ENCODE measurements around the gene HDAC7. TPM values are rescaled to one million over a fixed set of nuclear protein-coding genes. Genes with fewer than 3 reads are reported as not detected.

HDAC7 gene
- total and polyA plus RNA-seq, 3 experiments from 2014 or later: 23.1 to 207 (median 206) TPM

DNA sequence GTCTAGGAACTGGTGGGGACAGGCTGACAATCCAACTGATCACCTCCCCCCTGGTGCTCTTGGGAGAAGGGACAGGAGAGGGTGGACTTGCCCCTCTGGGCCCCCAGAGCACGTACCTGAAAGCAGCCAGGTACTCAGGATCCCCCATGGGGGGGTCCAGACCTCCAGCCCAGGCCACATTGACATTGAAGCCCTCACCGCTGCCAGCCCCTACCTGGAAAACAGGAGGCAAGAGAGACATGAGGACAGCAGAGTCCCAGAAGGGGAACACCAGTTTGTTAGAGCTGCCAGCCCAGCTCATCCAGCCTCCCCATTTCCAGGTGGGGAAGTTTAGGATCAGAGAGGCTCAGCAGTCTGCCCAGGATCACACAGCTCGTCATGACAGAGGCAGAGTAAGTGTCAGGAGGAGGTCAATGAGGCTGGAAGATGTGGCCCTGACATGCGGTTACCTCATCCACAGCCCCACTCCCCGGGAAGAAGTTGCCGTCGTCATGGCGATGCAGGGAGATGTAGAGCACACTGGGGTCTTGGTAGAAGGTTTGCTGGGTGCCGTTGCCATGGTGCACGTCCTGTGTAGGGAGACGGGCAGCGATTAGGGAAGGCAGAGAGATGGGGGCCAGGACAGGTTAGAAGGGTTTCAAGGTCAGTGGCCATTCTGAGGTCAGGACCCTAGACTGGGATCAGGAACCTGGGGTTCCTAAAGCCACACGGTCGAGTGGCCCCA is 31.9 kb downstream of the HDAC7 start:
- POLR2A ChIA-PET: no interaction called here

DNA sequence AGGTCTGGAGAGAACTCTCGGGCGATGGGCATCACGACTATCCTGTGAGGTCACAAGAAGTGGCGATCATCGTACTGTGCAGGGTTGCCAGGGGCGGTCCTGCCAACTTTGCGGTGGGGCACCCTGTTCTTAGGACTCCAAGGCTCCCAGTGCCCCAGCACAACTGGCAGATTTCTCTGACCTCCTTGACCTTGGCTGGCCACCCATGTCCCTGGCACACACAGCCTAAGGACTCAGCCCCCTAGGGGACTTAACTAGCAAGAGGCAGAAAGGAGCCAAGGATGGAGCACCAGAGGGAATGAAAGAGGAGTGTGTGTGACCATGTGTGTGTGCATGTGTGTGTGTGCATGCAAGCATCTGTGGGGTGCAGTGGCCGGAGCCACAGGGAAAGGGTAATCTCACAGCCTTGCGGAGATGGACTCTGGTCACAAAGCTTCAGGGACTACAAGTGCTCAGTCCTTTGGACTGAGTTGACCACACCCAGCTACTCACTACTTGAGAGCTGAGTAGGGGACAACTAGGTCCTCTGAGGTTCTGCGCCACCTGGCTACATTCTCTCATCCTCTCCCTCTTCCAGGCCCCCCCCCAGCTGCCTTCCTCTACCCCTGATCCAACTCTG is 32.9 kb downstream of the HDAC7 start:
- POLR2A ChIA-PET: interaction anchor here (0.5 kb wide), 1 partner anchor 1436 kb away, joined by 6 read pairs; no protein-coding TSS in a partner anchor
- H3K4me3 Mint-ChIP-seq: no peak overlapping the region
- H3K9me3 Mint-ChIP-seq: no peaks in the 10 kb centered on the region
- no peak overlapping the region for H3K4me3 ChIP-seq (ENCODE audit: low read length)
- peaks cover 0 to 89% (median 14%) of the 10 kb centered on the region in 3 donors for H3K36me3 Mint-ChIP-seq
- peaks cover 53% of the 10 kb centered on the region for H3K36me3 ChIP-seq (ENCODE audit: insufficient read depth, low read length)
- DNase-seq: no peak
- H3K9me3 ChIP-seq (ENCODE audit: low read length): no peaks in the 10 kb centered on the region
- H3K27me3 ChIP-seq (ENCODE audit: insufficient read depth, low read length, poor library complexity, severe bottlenecking): no peaks in the 10 kb centered on the region
- no peak overlapping the region for H3K27ac ChIP-seq (ENCODE audit: low read depth, low read length)
- H3K4me1 ChIP-seq (ENCODE audit: insufficient read depth, low read length): no peaks in the 10 kb centered on the region
- CTCF ChIA-PET: interaction anchor here (0.8 to 13.6 kb wide), 4 partner anchors 20 to 50 kb away, joined by 3 to 170 read pairs (median 4); no protein-coding TSS in a partner anchor
- H3K27ac Mint-ChIP-seq: peak overlapping the region in 4 of 8 donors; percentile 12 to 80 (median 17)
- peaks cover 0 to 1% (median 0%) of the 10 kb centered on the region in 3 donors for H3K4me1 Mint-ChIP-seq
- H3K27me3 Mint-ChIP-seq: no peaks in the 10 kb centered on the region

More for the DNA sequence above, 31.9 kb downstream of the HDAC7 start:
- Mint-ChIP-seq H3K27ac (peak overlapping the region in 5 of 8 donors; percentile 7 to 70 (median 37)), H3K4me1 (peaks cover 0 to 1% (median 0%) of the 10 kb centered on the region in 3 donors), H3K27me3 (no peaks in the 10 kb centered on the region), H3K36me3 (peaks cover 0 to 95% (median 14%) of the 10 kb centered on the region in 3 donors), H3K9me3 (no peaks in the 10 kb centered on the region), H3K4me3 (no peak overlapping the region)
- no peak for DNase-seq
- Histone ChIP-seq H3K27me3 (ENCODE audit: insufficient read depth, low read length, poor library complexity, severe bottlenecking) (no peaks in the 10 kb centered on the region), H3K9me3 (ENCODE audit: low read length) (no peaks in the 10 kb centered on the region), H3K36me3 (ENCODE audit: insufficient read depth, low read length) (peaks cover 60% of the 10 kb centered on the region), H3K4me3 (ENCODE audit: low read length) (no peak overlapping the region), H3K4me1 (ENCODE audit: insufficient read depth, low read length) (no peaks in the 10 kb centered on the region), H3K27ac (ENCODE audit: low read depth, low read length) (no peak overlapping the region)
- CTCF ChIA-PET: interaction anchor here (1.4 to 13.6 kb wide), 2 partner anchors 10 to 49 kb away, joined by 3 to 170 read pairs; no protein-coding TSS in a partner anchor

DNA sequence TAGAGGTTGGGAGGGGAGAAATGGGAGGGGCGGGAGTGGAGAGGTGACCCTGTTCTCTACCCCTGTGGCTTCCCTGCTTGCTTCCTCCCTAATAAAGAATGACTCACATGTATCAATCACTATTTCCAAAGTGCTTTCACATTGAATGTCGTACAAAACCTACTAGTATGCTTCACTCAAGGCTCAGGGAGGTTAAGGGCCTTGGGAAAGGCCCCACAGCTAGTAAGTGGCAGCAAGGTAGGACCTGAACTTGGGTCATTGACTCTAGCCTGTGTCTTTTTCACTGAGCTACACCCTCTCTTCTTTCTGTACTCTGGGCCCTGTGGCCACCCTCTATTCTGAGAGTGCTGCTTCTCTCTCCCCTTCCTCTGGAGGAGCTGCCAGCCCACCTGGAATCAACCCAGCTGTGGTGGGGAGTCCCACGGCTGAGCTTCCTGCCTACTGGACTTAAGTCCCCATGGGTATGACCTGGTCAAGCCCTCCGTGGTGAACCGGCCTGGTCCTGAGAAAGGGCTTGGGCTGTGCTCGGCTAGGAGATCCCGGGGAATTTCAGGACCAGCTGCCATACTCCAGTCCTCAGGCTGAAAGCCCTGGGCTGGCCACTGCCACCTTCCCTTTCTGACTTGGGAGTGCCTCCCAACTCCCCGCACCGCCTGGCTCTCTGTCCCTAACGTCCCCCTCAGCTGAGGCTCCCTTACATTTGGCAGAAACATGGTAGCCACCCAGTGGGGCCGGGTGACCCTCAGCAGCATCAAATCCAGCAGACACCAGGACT is 33.6 kb downstream of the HDAC7 start:
- H3K36me3 ChIP-seq (ENCODE audit: insufficient read depth, low read length): peaks cover 53% of the 10 kb centered on the region
- ChIA-PET CTCF (interaction anchor here (0.8 to 13.6 kb wide), 5 partner anchors 20 to 50 kb away, joined by 3 to 170 read pairs (median 3); no protein-coding TSS in a partner anchor), POLR2A (interaction anchor here (0.5 kb wide), 1 partner anchor 1437 kb away, joined by 6 read pairs; no protein-coding TSS in a partner anchor)
- peak overlapping the region in 3 of 8 donors; percentile 29 to 38 (median 32) for H3K27ac Mint-ChIP-seq
- peaks cover 0 to 84% (median 14%) of the 10 kb centered on the region in 3 donors for H3K36me3 Mint-ChIP-seq
- H3K4me1 ChIP-seq (ENCODE audit: insufficient read depth, low read length): no peaks in the 10 kb centered on the region
- peaks cover 0 to 1% (median 0%) of the 10 kb centered on the region in 3 donors for H3K4me1 Mint-ChIP-seq
- H3K4me3 Mint-ChIP-seq: no peak overlapping the region
- H3K9me3 Mint-ChIP-seq: no peaks in the 10 kb centered on the region
- no peaks in the 10 kb centered on the region for H3K27me3 ChIP-seq (ENCODE audit: insufficient read depth, low read length, poor library complexity, severe bottlenecking)
- H3K27me3 Mint-ChIP-seq: no peaks in the 10 kb centered on the region
- no peak overlapping the region for H3K4me3 ChIP-seq (ENCODE audit: low read length)
- H3K27ac ChIP-seq (ENCODE audit: low read depth, low read length): no peak overlapping the region
- DNase-seq: no peak
- H3K9me3 ChIP-seq (ENCODE audit: low read length): no peaks in the 10 kb centered on the region

DNA sequence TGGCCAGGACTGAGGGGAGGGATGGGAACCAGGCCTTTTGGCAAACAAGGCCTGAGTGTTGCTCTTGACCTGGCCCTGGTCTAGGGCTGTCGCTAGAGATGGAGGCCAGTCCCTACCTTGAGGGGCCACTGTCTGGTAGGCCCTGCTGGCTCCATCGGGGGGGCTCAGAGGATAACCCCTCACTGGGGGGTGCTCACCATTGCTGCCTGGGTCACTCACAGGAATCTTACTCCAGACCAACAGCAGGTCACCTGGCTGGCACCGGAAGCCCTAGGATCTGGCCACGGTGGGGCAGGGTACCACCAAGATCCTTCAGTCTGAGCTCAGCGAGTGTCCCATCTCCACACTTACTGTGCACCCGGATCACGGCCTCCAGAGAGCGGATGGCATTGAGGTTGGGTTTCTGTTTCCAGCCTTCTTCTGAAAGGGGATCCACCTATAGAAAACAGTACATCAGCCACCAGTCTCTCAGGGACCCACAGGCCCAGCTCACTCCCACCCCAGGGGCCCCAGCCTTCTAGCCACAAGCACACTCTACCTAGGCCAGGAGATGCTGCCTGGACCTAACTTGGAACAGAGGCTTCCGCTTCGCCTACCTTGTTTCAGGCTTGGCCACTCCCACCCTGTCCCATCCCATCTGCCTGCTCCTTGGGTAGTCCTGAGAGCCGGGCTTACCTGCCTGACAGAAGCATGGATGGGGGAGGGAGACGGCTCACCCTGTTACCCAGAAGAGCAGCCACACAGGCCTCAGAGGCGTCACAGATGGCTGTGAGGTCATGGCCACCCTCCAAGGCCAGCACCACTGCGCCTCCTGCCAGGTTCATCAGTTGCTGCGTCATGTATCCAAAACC is 34.4 kb downstream of the HDAC7 start:
- no peak for DNase-seq
- H3K36me3 ChIP-seq (ENCODE audit: insufficient read depth, low read length): peaks cover 47% of the 10 kb centered on the region
- no peaks in the 10 kb centered on the region for H3K4me1 ChIP-seq (ENCODE audit: insufficient read depth, low read length)
- Mint-ChIP-seq H3K27ac (peak overlapping the region in 4 of 8 donors; percentile 29 to 85 (median 38)), H3K4me3 (no peak overlapping the region), H3K36me3 (peaks cover 0 to 76% (median 14%) of the 10 kb centered on the region in 3 donors), H3K4me1 (peaks cover 0 to 1% (median 0%) of the 10 kb centered on the region in 3 donors), H3K27me3 (no peaks in the 10 kb centered on the region), H3K9me3 (no peaks in the 10 kb centered on the region)
- ChIA-PET CTCF (interaction anchor here (0.9 to 13.6 kb wide), 3 partner anchors 19 to 51 kb away, joined by 3 to 170 read pairs (median 3); no protein-coding TSS in a partner anchor), POLR2A (no interaction called here)
- H3K27me3 ChIP-seq (ENCODE audit: insufficient read depth, low read length, poor library complexity, severe bottlenecking): no peaks in the 10 kb centered on the region
- H3K9me3 ChIP-seq (ENCODE audit: low read length): no peaks in the 10 kb centered on the region
- no peak overlapping the region for H3K4me3 ChIP-seq (ENCODE audit: low read length)
- H3K27ac ChIP-seq (ENCODE audit: low read depth, low read length): no peak overlapping the region

DNA sequence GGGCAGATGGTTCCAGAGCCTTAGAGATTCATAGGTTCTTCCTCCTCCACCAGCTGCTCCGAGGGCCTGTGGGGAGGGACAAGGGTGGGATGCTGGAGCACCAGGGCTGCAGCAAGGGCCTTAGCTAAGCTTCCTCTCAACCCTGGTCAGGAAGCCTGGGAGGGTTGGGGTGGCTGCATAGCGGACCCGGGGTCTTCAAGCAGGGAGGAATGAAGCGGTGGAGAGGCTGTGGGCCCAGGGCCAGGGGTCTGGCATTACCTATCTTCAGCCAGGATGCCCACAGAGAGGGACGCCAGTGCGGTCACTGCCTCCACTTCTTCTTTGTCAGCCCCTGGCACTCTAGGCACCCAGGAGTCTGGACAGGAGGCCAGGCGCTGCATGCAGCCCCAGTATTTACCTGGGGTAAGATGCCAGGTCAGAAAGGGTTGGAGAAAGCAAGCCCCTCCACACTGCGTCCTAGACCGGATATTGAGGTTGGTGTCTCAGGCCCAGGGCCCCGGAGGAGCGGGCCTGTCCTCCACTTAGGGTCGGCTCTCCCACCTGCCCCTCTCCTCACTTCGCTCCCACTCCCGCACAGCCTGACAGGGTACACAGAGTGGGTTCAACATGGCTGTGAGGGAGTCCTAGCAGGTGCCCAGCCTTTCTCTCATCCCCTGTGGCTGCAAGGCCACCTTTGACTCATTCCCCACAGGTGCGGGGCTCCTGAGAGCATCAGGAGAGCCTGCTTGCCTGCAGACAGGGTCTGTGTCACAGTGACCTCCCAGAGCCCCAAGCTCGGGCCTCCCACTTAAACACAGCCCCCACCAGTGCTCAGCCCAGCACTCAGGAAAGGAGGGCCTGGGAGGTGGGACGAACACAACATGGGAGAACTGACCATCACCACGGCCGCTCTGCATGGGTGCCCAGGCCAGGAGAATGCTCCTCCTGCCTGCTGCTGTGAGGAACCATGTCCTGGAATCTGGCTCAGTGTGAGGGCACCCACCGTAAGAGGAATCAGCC is 35.6 kb downstream of the HDAC7 start:
- Histone ChIP-seq H3K4me1 (ENCODE audit: insufficient read depth, low read length) (peaks cover 2% of the 10 kb centered on the region), H3K4me3 (ENCODE audit: low read length) (no peak overlapping the region), H3K36me3 (ENCODE audit: insufficient read depth, low read length) (peaks cover 37% of the 10 kb centered on the region), H3K27ac (ENCODE audit: low read depth, low read length) (no peak overlapping the region), H3K9me3 (ENCODE audit: low read length) (no peaks in the 10 kb centered on the region), H3K27me3 (ENCODE audit: insufficient read depth, low read length, poor library complexity, severe bottlenecking) (no peaks in the 10 kb centered on the region)
- POLR2A ChIA-PET: no interaction called here
- Mint-ChIP-seq H3K4me3 (no peak overlapping the region), H3K4me1 (peaks cover 3 to 6% (median 4%) of the 10 kb centered on the region in 3 donors), H3K36me3 (peaks cover 0 to 68% (median 14%) of the 10 kb centered on the region in 3 donors), H3K27ac (peak overlapping the region in 2 of 8 donors; percentile 42 to 85), H3K9me3 (no peaks in the 10 kb centered on the region), H3K27me3 (no peaks in the 10 kb centered on the region)
- no peak for DNase-seq
- CTCF ChIA-PET: interaction anchor here (1.0 kb wide), 1 partner anchor 12 kb away, joined by 3 read pairs; no protein-coding TSS in a partner anchor

DNA sequence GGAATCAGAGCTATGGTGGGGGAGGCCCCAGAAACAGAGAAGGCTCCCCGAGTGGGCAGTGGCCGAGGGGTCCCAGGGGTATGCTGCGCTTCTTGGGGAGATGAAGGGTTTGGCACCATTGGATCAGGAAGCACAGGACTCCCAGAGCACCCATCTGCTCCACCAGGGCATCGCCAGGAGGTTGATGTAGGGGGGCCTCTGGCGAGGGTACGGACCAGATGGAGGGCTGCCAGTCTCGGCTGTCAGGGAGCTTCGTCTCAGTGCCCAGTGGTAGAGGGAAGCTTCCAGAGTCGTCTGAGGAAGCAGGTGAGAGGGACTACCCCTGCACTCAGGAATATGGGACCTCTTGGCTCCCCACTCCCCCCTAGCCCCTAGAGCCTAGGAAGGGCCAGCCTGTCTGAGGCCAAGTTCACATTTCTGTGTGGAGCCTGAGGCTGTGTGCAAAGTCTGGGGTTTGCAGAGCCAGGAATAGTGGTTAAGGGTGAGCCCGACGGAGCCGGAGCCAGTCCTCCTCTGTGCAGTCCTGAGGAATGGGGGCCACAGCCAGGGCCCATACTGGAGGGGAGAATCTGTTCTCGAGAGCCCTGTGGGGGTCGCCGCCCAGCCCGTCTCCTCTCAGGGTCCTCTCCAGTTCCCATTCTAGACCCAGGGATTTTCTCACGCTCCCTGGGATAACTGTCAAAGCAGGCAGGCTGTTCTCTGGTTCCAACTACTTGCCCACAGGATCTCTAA is 36.5 kb downstream of the HDAC7 start:
- H3K27ac ChIP-seq (ENCODE audit: low read depth, low read length): no peak overlapping the region
- no peaks in the 10 kb centered on the region for H3K9me3 ChIP-seq (ENCODE audit: low read length)
- Mint-ChIP-seq H3K4me3 (no peak overlapping the region), H3K36me3 (peaks cover 0 to 59% (median 8%) of the 10 kb centered on the region in 3 donors), H3K9me3 (no peaks in the 10 kb centered on the region), H3K27me3 (no peaks in the 10 kb centered on the region), H3K4me1 (peaks cover 6 to 11% (median 6%) of the 10 kb centered on the region in 3 donors), H3K27ac (peak overlapping the region in 2 of 8 donors; percentile 24 to 81)
- no peak overlapping the region for H3K4me3 ChIP-seq (ENCODE audit: low read length)
- H3K36me3 ChIP-seq (ENCODE audit: insufficient read depth, low read length): peaks cover 31% of the 10 kb centered on the region
- peaks cover 6% of the 10 kb centered on the region for H3K4me1 ChIP-seq (ENCODE audit: insufficient read depth, low read length)
- DNase-seq: no peak
- ChIA-PET CTCF (interaction anchor here (1.0 to 19.1 kb wide), 5 partner anchors 11 to 54 kb away, joined by 3 to 414 read pairs (median 5); no protein-coding TSS in a partner anchor), POLR2A (interaction anchor here (1.1 kb wide), 1 partner anchor 11 kb away, joined by 3 read pairs; no protein-coding TSS in a partner anchor)
- H3K27me3 ChIP-seq (ENCODE audit: insufficient read depth, low read length, poor library complexity, severe bottlenecking): no peaks in the 10 kb centered on the region

All from CD8-positive, alpha-beta memory T cell (primary cell).